DOHH2 (cell line): ENCODE measurements around the gene FGF22.

Experiments
- CTCF ChIP-seq: fragments of 200-600 bp; sonication (generic); IDR thresholded peaks from one replicate; pipeline ENCODE4 v1.5.1; 2014; ENCODE audit warnings: antibody characterized with exemption, mild to moderate bottlenecking, low read depth, low read length; ENCODE audit not compliant: poor library complexity, severe bottlenecking
- EZH2phosphoT487 ChIP-seq: fragments of 200-600 bp; sonication (generic); IDR thresholded peaks from 2 replicates; pipeline ENCODE4 v1.6.1; 2017; ENCODE audit warnings: borderline replicate concordance, mild to moderate bottlenecking, antibody characterized with exemption, low read length, moderate library complexity, mixed read lengths

GRCh38 chr19:658916-659839 lies 19.5 kb downstream of the FGF22 start:
- TF ChIP-seq CTCF (no peak), EZH2phosphoT487 (no peak)
